CD14-positive monocyte (primary cell): ENCODE results near the gene IKZF4. TPM values are rescaled to one million over a fixed set of nuclear protein-coding genes. Genes with fewer than 3 reads are reported as not detected.

ENCODE experiments used
- DNase-seq, 3 donors: peaks; one replicate each; pipeline ENCODE4 v3.0.0-alpha.2; 2011 to 2022
- H2AFZ ChIP-seq: 2 replicates; pipeline ENCODE4 v1.6.0; 2012; ENCODE audit warnings: mild to moderate bottlenecking, low read depth, low read length, inconsistent platforms; ENCODE audit not compliant: insufficient read depth, poor library complexity, severe bottlenecking
- H3K27ac ChIP-seq, 2 donors: 1 replicate in 1 of 2; 2 replicates in 1 of 2; pipeline ENCODE4 v1.5.1; 2012 to 2013; ENCODE audit warnings: low read length in 2 of 2, control low read depth in 1 of 2, inconsistent platforms in 1 of 2, low read depth in 1 of 2, mild to moderate bottlenecking in 1 of 2
- H3K27me3 ChIP-seq, 2 donors: one replicate each; pipeline versions ENCODE4 v1.6.0 to v1.6.1; 2011 to 2013; ENCODE audit warnings: low read length in 2 of 2; ENCODE audit not compliant: control insufficient read depth in 2 of 2, insufficient read depth in 2 of 2
- H3K36me3 ChIP-seq, 2 donors: replicated peaks in 1 of 2; 1 replicate in 1 of 2; 2 replicates in 1 of 2; pipeline versions ENCODE4 v1.5.1 to v1.6.1; 2012 to 2013; ENCODE audit warnings: low read length in 2 of 2, control low read depth in 1 of 2, inconsistent platforms in 1 of 2, mild to moderate bottlenecking in 1 of 2; ENCODE audit not compliant: insufficient read depth in 2 of 2, control insufficient read depth in 1 of 2
- H3K4me1 ChIP-seq, 2 donors: 1 replicate in 1 of 2; 2 replicates in 1 of 2; pipeline versions ENCODE4 v1.5.1 to v1.6.1; 2012 to 2013; ENCODE audit warnings: low read length in 2 of 2, control low read depth in 1 of 2, inconsistent platforms in 1 of 2, mild to moderate bottlenecking in 1 of 2, moderate library complexity in 1 of 2; ENCODE audit not compliant: insufficient read depth in 2 of 2, control insufficient read depth in 1 of 2
- H3K4me2 ChIP-seq: replicated peaks from 2 replicates; pipeline ENCODE3; 2012; ENCODE audit warnings: low read length, moderate library complexity, mild to moderate bottlenecking; ENCODE audit not compliant: poor library complexity, severe bottlenecking; ENCODE audit errors: extremely low read depth
- H3K4me3 ChIP-seq, 3 experiments: fragments of 200-600 bp in 1 of 3; sonication (generic) in 1 of 3; replicated peaks in 1 of 3; 1 replicate in 2 of 3; 2 replicates in 1 of 3; pipeline ENCODE4 v1.5.1; 2011 to 2013; ENCODE audit warnings: low read length in 3 of 3, mild to moderate bottlenecking in 3 of 3, control low read depth in 2 of 3, low read depth in 2 of 3, inconsistent platforms in 1 of 3, moderate library complexity in 1 of 3
- H3K79me2 ChIP-seq: 2 replicates; pipeline ENCODE4 v1.6.0; 2012; ENCODE audit warnings: mild to moderate bottlenecking, control low read depth, inconsistent platforms, low read length, moderate library complexity; ENCODE audit not compliant: insufficient read depth
- H3K9ac ChIP-seq: 2 replicates; pipeline ENCODE4 v1.6.0; 2017; ENCODE audit warnings: low read length, mild to moderate bottlenecking; ENCODE audit not compliant: insufficient read depth, poor library complexity, severe bottlenecking
- H3K9me3 ChIP-seq, 2 donors: replicated peaks in 1 of 2; 1 replicate in 1 of 2; 2 replicates in 1 of 2; pipeline versions ENCODE4 v1.5.1 to v1.6.1; 2012 to 2013; ENCODE audit warnings: low read length in 2 of 2, control low read depth in 1 of 2; ENCODE audit not compliant: control insufficient read depth in 1 of 2, insufficient read depth in 1 of 2
- H4K20me1 ChIP-seq: 2 replicates; pipeline ENCODE4 v1.6.0; 2012; ENCODE audit warnings: mild to moderate bottlenecking, low read length, control low read depth, moderate library complexity; ENCODE audit not compliant: insufficient read depth
- H3K27ac Mint-ChIP-seq, 7 donors: one replicate each; pipeline ENCODE4 v1.8.0; 2020; ENCODE audit warnings: mild to moderate bottlenecking in 7 of 7, mixed read lengths in 7 of 7, moderate library complexity in 6 of 7, inconsistent platforms in 2 of 7
- H3K27me3 Mint-ChIP-seq, 3 donors: one replicate each; pipeline ENCODE4 v1.8.0; 2021 to 2022; ENCODE audit warnings: low read depth in 3 of 3, mild to moderate bottlenecking in 3 of 3, mixed read lengths in 3 of 3, moderate library complexity in 3 of 3, inconsistent platforms in 1 of 3
- H3K36me3 Mint-ChIP-seq, 2 donors: one replicate each; pipeline ENCODE4 v1.8.0; 2020; ENCODE audit warnings: mixed read lengths in 2 of 2, inconsistent platforms in 1 of 2, mild to moderate bottlenecking in 1 of 2
- H3K4me1 Mint-ChIP-seq: one replicate; pipeline ENCODE4 v1.8.0; 2020; ENCODE audit warnings: mild to moderate bottlenecking, mixed read lengths
- H3K4me3 Mint-ChIP-seq, 2 donors: one replicate each; pipeline ENCODE4 v1.8.0; 2020; ENCODE audit warnings: mild to moderate bottlenecking in 2 of 2, mixed read lengths in 2 of 2, moderate library complexity in 1 of 2
- H3K9me3 Mint-ChIP-seq, 7 donors: one replicate each; pipeline ENCODE4 v1.8.0; 2020 to 2022; ENCODE audit warnings: mixed read lengths in 7 of 7, mild to moderate bottlenecking in 6 of 7, moderate library complexity in 6 of 7, inconsistent platforms in 2 of 7
- CTCF ChIP-seq: fragments of 200-600 bp; IDR thresholded peaks from one replicate; pipeline ENCODE4 v1.8.0; 2022; ENCODE audit warnings: antibody characterized with exemption, mild to moderate bottlenecking
- WGBS: methylation state at CpG from one replicate; pipeline ENCODE4 v1.1.5; 2013; ENCODE audit warnings: missing lambda C conversion rate; ENCODE audit not compliant: insufficient coverage; 5-methylcytosine and 5-hydroxymethylcytosine counted together
- intact Hi-C, 2 donors: fragments of 100-400 bp; cut with micrococcal nuclease; formaldehyde crosslinking; loops; one replicate each; pipeline versions ENCODE4 v1.15.0 to v1.15.1; 2023
- polyA plus RNA-seq, 3 donors: library from polyadenylated mRNA; depleted of rRNA in 1 of 3; unstranded in 2 of 3; stranded (reverse) in 1 of 3; fragments of 300-500 nt in 2 of 3; fragments of >200 nt in 1 of 3; fragmentation: Illumina TruSeq in 2 of 3; gene quantifications; 1 replicate in 2 of 3; 2 replicates in 1 of 3; pipeline ENCODE4 v1.2.3, GENCODE V29; 2012 to 2021

IKZF4 gene
- polyA plus RNA-seq, 3 donors = 0.09 to 4.9 (median 1.3) TPM

- Histone ChIP-seq H3K9ac (no peak overlapping the region), H3K36me3 (peaks cover 24 to 35% of the 10 kb centered on the region in 2 donors), H3K4me2 (no peak overlapping the region), H3K27ac (no peak overlapping the region), H3K79me2 (no peaks in the 10 kb centered on the region), H4K20me1 (no peaks in the 10 kb centered on the region), H3K27me3 (no peaks in the 10 kb centered on the region), H3K4me1 (no peaks in the 10 kb centered on the region), H3K4me3 (no peak overlapping the region), H2AFZ (no peak overlapping the region), H3K9me3 (no peaks in the 10 kb centered on the region)
- Mint-ChIP-seq H3K9me3 (no peaks in the 10 kb centered on the region), H3K4me1 (no peaks in the 10 kb centered on the region), H3K4me3 (no peak overlapping the region), H3K27ac (no peak overlapping the region), H3K27me3 (peaks cover 0 to 6% (median 0%) of the 10 kb centered on the region in 3 donors), H3K36me3 (peaks cover 30 to 58% of the 10 kb centered on the region in 2 donors)
- no peak for TF ChIP-seq CTCF
- 100% methylated on average over 1 of the region's 1 CpG for WGBS
- intact Hi-C loops = no loop called here
- DNase-seq = no peak
Measured at GRCh38 chr12:56031987-56032386, 11.1 kb downstream of the IKZF4 start.

DNA sequence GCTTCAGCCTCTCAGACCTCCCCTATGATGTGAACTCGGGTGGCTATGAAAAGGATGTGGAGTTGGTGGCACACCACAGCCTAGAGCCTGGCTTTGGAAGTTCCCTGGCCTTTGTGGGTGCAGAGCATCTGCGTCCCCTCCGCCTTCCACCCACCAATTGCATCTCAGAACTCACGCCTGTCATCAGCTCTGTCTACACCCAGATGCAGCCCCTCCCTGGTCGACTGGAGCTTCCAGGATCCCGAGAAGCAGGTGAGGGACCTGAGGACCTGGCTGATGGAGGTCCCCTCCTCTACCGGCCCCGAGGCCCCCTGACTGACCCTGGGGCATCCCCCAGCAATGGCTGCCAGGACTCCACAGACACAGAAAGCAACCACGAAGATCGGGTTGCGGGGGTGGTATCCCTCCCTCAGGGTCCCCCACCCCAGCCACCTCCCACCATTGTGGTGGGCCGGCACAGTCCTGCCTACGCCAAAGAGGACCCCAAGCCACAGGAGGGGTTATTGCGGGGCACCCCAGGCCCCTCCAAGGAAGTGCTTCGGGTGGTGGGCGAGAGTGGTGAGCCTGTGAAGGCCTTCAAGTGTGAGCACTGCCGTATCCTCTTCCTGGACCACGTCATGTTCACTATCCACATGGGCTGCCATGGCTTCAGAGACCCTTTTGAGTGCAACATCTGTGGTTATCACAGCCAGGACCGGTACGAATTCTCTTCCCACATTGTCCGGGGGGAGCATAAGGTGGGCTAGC is 13.9 kb downstream of the IKZF4 start:
- DNase-seq = no peak
- peak overlapping the region in 1 of 7 donors; percentile 33 for H3K27ac Mint-ChIP-seq
- Histone ChIP-seq H3K4me3 (no peak overlapping the region), H3K36me3 (peaks cover 17 to 28% of the 10 kb centered on the region in 2 donors), H3K27ac (no peak overlapping the region), H4K20me1 (no peaks in the 10 kb centered on the region), H3K9me3 (no peaks in the 10 kb centered on the region), H3K4me2 (no peak overlapping the region), H3K79me2 (no peaks in the 10 kb centered on the region), H3K27me3 (no peaks in the 10 kb centered on the region), H2AFZ (no peak overlapping the region), H3K9ac (no peak overlapping the region), H3K4me1 (no peaks in the 10 kb centered on the region)
- H3K27me3 Mint-ChIP-seq = peaks cover 0 to 6% (median 0%) of the 10 kb centered on the region in 3 donors
- WGBS = 97% methylated on average over 15 of the region's 21 CpGs
- no peaks in the 10 kb centered on the region for H3K4me1 Mint-ChIP-seq
- H3K4me3 Mint-ChIP-seq = no peak overlapping the region
- intact Hi-C loops = no loop called here
- TF ChIP-seq CTCF = no peak
- no peaks in the 10 kb centered on the region for H3K9me3 Mint-ChIP-seq
- peaks cover 28 to 50% of the 10 kb centered on the region in 2 donors for H3K36me3 Mint-ChIP-seq
